Calu3 (cell line): ENCODE measurements around the gene STK16. TPM values are rescaled to one million over a fixed set of nuclear protein-coding genes. Genes with fewer than 3 reads are reported as not detected.

ENCODE experiments used
- BruUV-seq: library from RNA; stranded (reverse); fragments of 400-500 nt; replicated peaks from 2 replicates; lab custom pipeline; 2021; lab: Mats Ljungman, UMichigan
- CTCF ChIA-PET: fragments of 300-600 bp; sonication (Branson Sonifier 250); formaldehyde crosslinking; loops from one replicate; lab custom pipeline; 2022; ENCODE audit warnings: antibody characterized with exemption; lab: Charles Lee
- DNase-seq: peaks from one replicate; pipeline ENCODE4 v3.0.0; 2022
- H3K27ac Mint-ChIP-seq: one replicate; pipeline ENCODE4 v1.8.0; 2022; ENCODE audit warnings: mixed read lengths; ENCODE audit not compliant: unreplicated experiment
- H3K27me3 Mint-ChIP-seq: one replicate; pipeline ENCODE4 v1.8.0; 2022; ENCODE audit warnings: mixed read lengths; ENCODE audit not compliant: unreplicated experiment
- H3K36me3 Mint-ChIP-seq: one replicate; pipeline ENCODE4 v1.8.0; 2022; ENCODE audit warnings: mild to moderate bottlenecking, moderate library complexity, mixed read lengths; ENCODE audit not compliant: insufficient read depth, unreplicated experiment
- H3K4me1 Mint-ChIP-seq: one replicate; pipeline ENCODE4 v1.8.0; 2022; ENCODE audit warnings: mild to moderate bottlenecking, low read depth, mixed read lengths; ENCODE audit not compliant: unreplicated experiment
- H3K4me3 Mint-ChIP-seq: one replicate; pipeline ENCODE4 v1.8.0; 2022; ENCODE audit warnings: mild to moderate bottlenecking, low read depth, moderate library complexity, mixed read lengths; ENCODE audit not compliant: unreplicated experiment
- H3K9me3 Mint-ChIP-seq: one replicate; pipeline ENCODE4 v1.8.0; 2022; ENCODE audit warnings: low read depth, mixed read lengths; ENCODE audit not compliant: unreplicated experiment
- CTCF ChIP-seq: fragments of 200-600 bp; IDR thresholded peaks from one replicate; pipeline ENCODE4 v1.8.0; 2022; ENCODE audit warnings: antibody characterized with exemption; ENCODE audit not compliant: unreplicated experiment
- intact Hi-C: fragments of 100-400 bp; cut with micrococcal nuclease; formaldehyde crosslinking; loops from one replicate; pipeline ENCODE4 v1.10.0; 2022; ENCODE audit not compliant: unreplicated experiment
- total RNA-seq: library from RNA; stranded (reverse); gene quantifications from 2 replicates; pipeline ENCODE4 v1.2.3, GENCODE V29; 2022

Gene STK16
- total RNA-seq, 1 experiment from 2014 or later = 26.7 TPM

- CTCF ChIA-PET = interaction anchor here (1.4 kb wide), 1 partner anchor 28 kb away, joined by 3 read pairs; the partner anchor contains the start of gene TUBA4A
- H3K4me3 Mint-ChIP-seq = no peak overlapping the region
- intact Hi-C loops = no loop called here
- no peak for TF ChIP-seq CTCF
- H3K4me1 Mint-ChIP-seq = peaks cover 34% of the 10 kb centered on the region
- H3K27me3 Mint-ChIP-seq = no peaks in the 10 kb centered on the region
- peaks cover 35% of the 10 kb centered on the region for H3K36me3 Mint-ChIP-seq
- no peak for DNase-seq
- no TSS peak for BruUV-seq
- H3K9me3 Mint-ChIP-seq = no peaks in the 10 kb centered on the region
- no peak overlapping the region for H3K27ac Mint-ChIP-seq
Measured at GRCh38 chr2:219282375-219282774, 37.1 kb downstream of the STK16 start.

GRCh38 chr2:219282943-219283581, 37.8 kb downstream of the STK16 start:
- Mint-ChIP-seq H3K36me3 (peaks cover 28% of the 10 kb centered on the region), H3K27ac (no peak overlapping the region), H3K4me3 (no peak overlapping the region), H3K9me3 (no peaks in the 10 kb centered on the region), H3K4me1 (peaks cover 28% of the 10 kb centered on the region), H3K27me3 (no peaks in the 10 kb centered on the region)
- no peak for TF ChIP-seq CTCF
- no peak for DNase-seq
- BruUV-seq = no TSS peak
- CTCF ChIA-PET = no interaction called here
- intact Hi-C loops = no loop called here

- intact Hi-C loops = no loop called here
- no peaks in the 10 kb centered on the region for H3K9me3 Mint-ChIP-seq
- peaks cover 2% of the 10 kb centered on the region for H3K27me3 Mint-ChIP-seq
- BruUV-seq = no TSS peak
- H3K27ac Mint-ChIP-seq = no peak overlapping the region
- DNase-seq = no peak
- peaks cover 14% of the 10 kb centered on the region for H3K36me3 Mint-ChIP-seq
- CTCF ChIA-PET = no interaction called here
- no peak for TF ChIP-seq CTCF
- H3K4me3 Mint-ChIP-seq = no peak overlapping the region
- H3K4me1 Mint-ChIP-seq = peaks cover 19% of the 10 kb centered on the region
Measured at GRCh38 chr2:219284501-219285372, 39.5 kb downstream of the STK16 start.

GRCh38 chr2:219285373-219285735, 40.1 kb downstream of the STK16 start:
- CTCF ChIA-PET = no interaction called here
- Mint-ChIP-seq H3K27me3 (peaks cover 8% of the 10 kb centered on the region), H3K9me3 (no peaks in the 10 kb centered on the region), H3K4me1 (peaks cover 17% of the 10 kb centered on the region), H3K27ac (no peak overlapping the region), H3K36me3 (peaks cover 8% of the 10 kb centered on the region), H3K4me3 (no peak overlapping the region)
- intact Hi-C loops = no loop called here
- DNase-seq = no peak
- BruUV-seq = no TSS peak
- no peak for TF ChIP-seq CTCF
